Activated naive CD4-positive, alpha-beta T cell treated with anti-CD3 and anti-CD28 coated beads, Interleukin-2, amount 50 U/mL, for 72 hours (primary cell): ENCODE data around the gene PALS1. TPM values are rescaled to one million over a fixed set of nuclear protein-coding genes. Genes with fewer than 3 reads are reported as not detected.

ENCODE experiments used
- ATAC-seq, 2 donors: fragments of 150-1000 bp; cut with Tn5 transposase; 2 replicates each; pipeline ENCODE4 v1.10.0; 2021; ENCODE audit warnings: mild to moderate bottlenecking in 2 of 2, moderate library complexity in 2 of 2
- DNase-seq, 2 donors: peaks; one replicate each; pipeline ENCODE4 v3.0.0; 2021 to 2022; ENCODE audit warnings: low spot score in 2 of 2
- H3K27ac Mint-ChIP-seq, 2 donors: one replicate each; pipeline ENCODE4 v1.8.0; 2022; ENCODE audit warnings: mild to moderate bottlenecking in 2 of 2, mixed read lengths in 2 of 2
- H3K36me3 Mint-ChIP-seq, 2 donors: one replicate each; pipeline ENCODE4 v1.8.0; 2022; ENCODE audit warnings: mixed read lengths in 2 of 2
- H3K9me3 Mint-ChIP-seq, 2 donors: one replicate each; pipeline ENCODE4 v1.8.0; 2022; ENCODE audit warnings: mixed read lengths in 2 of 2
- total RNA-seq, 2 donors: library from RNA; stranded (reverse); gene quantifications; one replicate each; pipeline ENCODE4 v1.2.3, GENCODE V29; 2022

PALS1 gene
- total RNA-seq, 2 donors from 2014 or later = 8.7 to 9.7 TPM

GRCh38 chr14:67285876-67286452, 44.7 kb downstream of the PALS1 start:
- H3K9me3 Mint-ChIP-seq = no peaks in the 10 kb centered on the region
- no peak for DNase-seq
- no peak for ATAC-seq
- H3K36me3 Mint-ChIP-seq = no peaks in the 10 kb centered on the region
- peak overlapping the region in 1 of 2 donors; percentile 53 for H3K27ac Mint-ChIP-seq

Other genes with a start within 250 kb of the PALS1 start
- not detected for gene GARIN2, start 52.0 kb upstream of the PALS1 start, total RNA-seq
- gene ATP6V1D, start 118.4 kb downstream of the PALS1 start, total RNA-seq = 10 to 100 TPM; 24.3 to 28.4 TPM
- gene EIF2S1, start 118.9 kb downstream of the PALS1 start, total RNA-seq = 100 to 1,000 TPM; 139 to 176 TPM
- gene PLEK2, start 170.7 kb downstream of the PALS1 start, total RNA-seq = 1 to 10 TPM; 3.3 to 6.5 TPM
- 1 to 10 TPM in 1 of 2 donors, under 1 TPM in 1; 0.93 to 1.0 TPM for gene TMEM229B, start 247.3 kb downstream of the PALS1 start, total RNA-seq